Prostate gland (tissue), 2 donors: ENCODE data around the gene TESK1.

Experiments used
- POLR2A ChIP-seq: fragments of 450-650 bp; IDR thresholded peaks from one replicate; pipeline ENCODE4 v1.6.1; 2016; ENCODE audit warnings: antibody characterized with exemption, mild to moderate bottlenecking
- POLR2AphosphoS5 ChIP-seq: sonication (generic); formaldehyde crosslinking; IDR thresholded peaks from one replicate; pipeline ENCODE4 v1.6.1; 2017; ENCODE audit warnings: antibody characterized with exemption
- TF ChIP-seq, protein P1 (sequence below), 4 experiments: fragments of 200-600 bp in 2 of 4; fragments of 450-650 bp in 2 of 4; sonication (generic) in 2 of 4; IDR thresholded peaks; 1 replicate in 3 of 4; 2 replicates in 1 of 4; pipeline ENCODE4 v1.5.1; 2016 to 2019; ENCODE audit warnings: antibody characterized with exemption in 4 of 4, mild to moderate bottlenecking in 2 of 4, moderate library complexity in 2 of 4

DNA sequence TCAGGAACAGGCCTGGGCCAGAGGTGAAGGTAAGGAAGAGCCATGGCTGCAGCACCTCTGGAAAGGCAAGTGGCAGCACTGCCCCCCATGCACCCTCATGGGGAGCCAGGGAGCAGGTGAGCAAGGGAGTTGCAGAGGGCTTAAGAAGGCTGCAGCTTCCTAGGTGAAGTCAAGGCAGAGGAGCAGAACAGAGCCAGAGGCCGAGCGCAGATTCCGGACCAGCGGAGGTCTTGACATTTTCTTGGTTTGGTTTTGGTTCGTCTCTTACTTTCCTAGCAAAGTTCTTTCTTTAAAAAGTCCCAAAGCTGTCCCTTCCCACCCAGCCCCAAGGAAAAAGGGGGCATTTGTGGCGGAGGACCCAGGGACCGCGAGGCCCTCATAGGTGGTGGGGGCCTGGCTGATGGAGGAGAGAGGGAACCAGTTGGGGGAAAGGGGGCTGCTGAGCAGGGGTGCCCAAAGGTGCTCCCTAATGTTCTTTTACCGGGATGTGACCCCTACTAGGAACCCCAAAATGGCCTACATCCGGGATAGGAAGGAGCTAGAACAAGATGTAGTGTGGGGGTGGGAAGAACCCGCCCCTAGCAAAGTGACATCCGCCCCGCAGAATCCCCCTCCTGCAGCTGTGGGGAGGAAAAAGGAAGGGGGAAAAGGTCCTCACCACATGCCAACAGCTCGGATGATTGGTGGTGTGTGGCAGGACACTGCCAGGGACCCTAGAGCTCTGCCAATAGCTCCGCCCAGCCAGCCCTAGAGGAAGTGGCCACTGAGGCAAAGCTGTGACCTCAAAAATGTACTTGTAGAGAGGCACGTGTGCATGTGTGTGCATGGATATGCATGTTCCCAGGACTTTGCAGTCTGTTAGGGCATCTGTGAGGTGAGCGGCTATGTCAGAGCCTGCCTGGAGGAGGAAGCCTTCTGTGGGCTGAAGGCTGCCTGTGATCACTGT is 14.1 kb downstream of the TESK1 start:
- TF ChIP-seq POLR2A (no peak), POLR2AphosphoS5 (no peak)
- TF ChIP-seq, protein P1, sequence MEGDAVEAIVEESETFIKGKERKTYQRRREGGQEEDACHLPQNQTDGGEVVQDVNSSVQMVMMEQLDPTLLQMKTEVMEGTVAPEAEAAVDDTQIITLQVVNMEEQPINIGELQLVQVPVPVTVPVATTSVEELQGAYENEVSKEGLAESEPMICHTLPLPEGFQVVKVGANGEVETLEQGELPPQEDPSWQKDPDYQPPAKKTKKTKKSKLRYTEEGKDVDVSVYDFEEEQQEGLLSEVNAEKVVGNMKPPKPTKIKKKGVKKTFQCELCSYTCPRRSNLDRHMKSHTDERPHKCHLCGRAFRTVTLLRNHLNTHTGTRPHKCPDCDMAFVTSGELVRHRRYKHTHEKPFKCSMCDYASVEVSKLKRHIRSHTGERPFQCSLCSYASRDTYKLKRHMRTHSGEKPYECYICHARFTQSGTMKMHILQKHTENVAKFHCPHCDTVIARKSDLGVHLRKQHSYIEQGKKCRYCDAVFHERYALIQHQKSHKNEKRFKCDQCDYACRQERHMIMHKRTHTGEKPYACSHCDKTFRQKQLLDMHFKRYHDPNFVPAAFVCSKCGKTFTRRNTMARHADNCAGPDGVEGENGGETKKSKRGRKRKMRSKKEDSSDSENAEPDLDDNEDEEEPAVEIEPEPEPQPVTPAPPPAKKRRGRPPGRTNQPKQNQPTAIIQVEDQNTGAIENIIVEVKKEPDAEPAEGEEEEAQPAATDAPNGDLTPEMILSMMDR (IDR thresholded peaks at IDR 0.05) = no peak
